Stromal cell of bone marrow (primary cell): Measurements from ENCODE around the gene WDR26.
"Not testable (repeated sequence)": the region's sequence is repeated elsewhere in the genome, so short reads cannot be mapped to it uniquely, and the experiment has no call there.

Source experiments
- DNase-seq: peaks from one replicate; pipeline ENCODE4 v3.0.0-alpha.2; 2012; ENCODE audit warnings: low read depth

The WDR26 gene

DNA sequence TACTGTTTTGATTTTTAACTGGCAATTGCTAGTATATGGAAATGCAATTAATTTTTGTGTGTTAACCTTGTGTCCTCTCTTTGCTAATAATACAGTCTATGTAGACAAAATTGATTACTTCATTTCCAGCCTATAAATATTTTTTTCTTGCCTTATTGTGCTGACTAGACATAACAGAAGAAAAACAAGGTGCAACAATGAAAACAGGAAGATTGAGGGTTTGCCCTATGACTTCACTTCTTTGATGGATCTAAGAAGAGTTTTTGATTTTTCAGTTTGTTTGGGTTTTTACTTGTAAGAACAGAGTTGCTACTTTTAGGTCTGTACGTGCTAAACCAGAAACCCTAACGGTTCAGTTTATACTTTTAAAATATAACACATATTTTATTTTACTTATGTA, 86.5 kb downstream of the WDR26 start:
- DNase-seq = no peak

DNA sequence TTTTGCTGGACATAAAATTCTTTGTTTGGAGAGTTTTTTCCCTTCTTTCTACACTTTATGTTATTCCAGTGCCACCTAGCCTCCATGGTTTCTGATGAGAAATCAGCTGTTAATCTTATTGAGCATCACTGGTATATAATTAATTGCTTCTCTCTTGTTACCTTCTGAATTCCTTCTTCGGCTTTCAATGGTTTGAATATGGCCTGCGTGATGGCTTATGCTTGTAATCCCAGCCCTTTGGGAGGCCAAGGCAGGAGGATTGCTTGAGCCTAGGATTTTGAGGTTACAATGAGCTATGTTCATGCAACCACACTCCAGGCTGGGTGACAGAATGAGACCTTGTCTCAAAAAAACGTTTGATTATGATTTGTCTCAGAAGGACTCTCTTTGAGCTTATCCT, 90.9 kb downstream of the WDR26 start:
- DNase-seq = no peak

DNA sequence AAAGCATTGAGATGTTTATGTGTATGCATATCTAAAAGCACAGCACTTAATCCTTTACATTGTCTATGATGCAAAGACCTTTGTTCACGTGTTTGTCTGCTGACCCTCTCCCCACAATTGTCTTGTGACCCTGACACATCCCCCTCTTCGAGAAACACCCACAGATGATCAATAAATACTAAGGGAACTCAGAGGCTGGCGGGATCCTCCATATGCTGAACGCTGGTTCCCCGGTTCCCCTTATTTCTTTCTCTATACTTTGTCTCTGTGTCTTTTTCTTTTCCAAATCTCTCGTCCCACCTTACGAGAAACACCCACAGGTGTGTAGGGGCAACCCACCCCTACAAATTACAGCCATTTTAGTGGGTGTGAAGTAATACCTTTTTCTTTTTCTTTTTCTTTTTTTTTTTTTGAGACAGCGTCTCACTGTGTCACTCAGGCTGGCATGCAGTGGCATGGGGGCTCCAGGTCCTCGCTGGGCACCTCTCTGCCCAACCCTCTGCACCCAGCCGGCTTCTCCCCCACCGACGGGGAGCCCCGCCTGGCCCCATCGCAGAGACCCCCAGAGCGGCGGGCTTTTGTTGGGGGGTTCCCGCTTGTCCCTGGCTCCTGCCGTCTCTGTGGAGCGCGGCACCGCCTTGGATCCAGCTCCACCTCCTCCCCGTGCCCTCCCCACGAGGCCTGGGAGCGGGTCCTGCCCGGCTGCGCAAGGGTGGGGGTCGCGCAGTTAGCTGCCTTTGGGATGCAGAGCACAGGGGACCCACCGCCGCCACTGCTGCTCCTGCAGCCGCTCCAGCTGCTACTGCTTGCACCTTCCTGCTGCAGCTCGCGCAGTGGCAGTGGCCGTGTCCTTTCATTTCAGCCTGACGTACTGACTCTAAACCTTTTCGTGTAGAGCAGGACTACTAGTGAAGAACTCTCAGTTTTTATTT, 93.9 kb downstream of the WDR26 start:
- not testable (repeated sequence) for DNase-seq

GRCh38 chr1:224339442-224340033, 95.1 kb downstream of the WDR26 start:
- DNase-seq = no peak

DNA sequence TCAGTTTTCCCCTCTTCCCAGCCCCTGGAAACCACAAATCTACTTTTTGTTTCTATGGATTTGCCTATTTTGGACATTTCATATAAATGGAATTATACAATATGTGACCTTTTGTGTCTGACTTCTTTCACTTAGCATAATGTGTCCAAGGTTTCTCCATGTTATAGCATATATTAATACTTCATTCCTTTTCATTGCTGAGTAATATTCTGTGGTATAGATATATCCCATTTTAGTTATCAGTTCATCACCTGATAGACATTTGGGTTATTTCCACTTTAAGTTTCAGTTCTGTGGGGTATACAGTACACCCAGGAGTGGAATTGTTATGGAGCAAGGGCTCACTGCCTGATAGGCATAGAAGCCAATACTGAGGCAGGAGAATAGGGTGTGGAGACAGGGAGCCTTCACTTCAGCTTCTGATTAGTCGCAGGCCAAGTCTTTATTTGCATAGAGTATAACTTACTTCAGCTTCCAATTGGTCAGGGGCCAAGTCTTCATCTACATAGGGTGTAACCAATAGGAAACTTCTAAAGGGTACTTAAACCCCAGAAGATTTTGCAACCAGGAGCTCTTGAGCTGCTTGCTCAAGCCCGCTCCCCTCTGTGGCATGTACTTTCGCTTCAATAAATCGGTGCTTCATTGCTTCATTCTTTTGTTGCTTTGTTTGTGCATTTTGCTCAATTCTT, 96.3 kb downstream of the WDR26 start:
- DNase-seq = no peak
